Thyroid gland (tissue), 4 donors: ENCODE data around the gene ANXA6. TPM values are rescaled to one million over a fixed set of nuclear protein-coding genes. Genes with fewer than 3 reads are reported as not detected.

Source experiments
- DNase-seq, 2 donors: peaks; one replicate each; pipeline ENCODE4 v3.0.0-alpha.2; 2019
- H3K27ac ChIP-seq, 3 donors: fragments of 200-600 bp; sonication (generic); 1 replicate in 2 of 3; 2 replicates in 1 of 3; pipeline ENCODE4 v1.5.1; 2016 to 2019; ENCODE audit warnings: mild to moderate bottlenecking in 1 of 3, moderate library complexity in 1 of 3
- H3K27me3 ChIP-seq: fragments of 200-600 bp; sonication (generic); one replicate; pipeline ENCODE4 v1.5.1; 2019
- H3K36me3 ChIP-seq, 2 donors: fragments of 200-600 bp; sonication (generic); one replicate each; pipeline ENCODE4 v1.5.1; 2016 to 2019
- H3K4me1 ChIP-seq, 2 donors: fragments of 200-600 bp; sonication (generic); one replicate each; pipeline ENCODE4 v1.5.1; 2017 to 2019
- H3K4me3 ChIP-seq, 3 donors: fragments of 200-600 bp; sonication (generic); replicated peaks in 1 of 3; 1 replicate in 2 of 3; 2 replicates in 1 of 3; pipeline ENCODE4 v1.5.1; 2016; ENCODE audit warnings: mild to moderate bottlenecking in 1 of 3
- H3K9me3 ChIP-seq: fragments of 200-600 bp; sonication (generic); one replicate; pipeline ENCODE4 v1.5.1; 2017
- POLR2A ChIP-seq, 2 donors: fragments of 450-650 bp; IDR thresholded peaks; one replicate each; pipeline ENCODE4 v1.6.1; 2017; ENCODE audit warnings: antibody characterized with exemption in 2 of 2, mild to moderate bottlenecking in 2 of 2, moderate library complexity in 1 of 2
- WGBS, 2 donors: methylation state at CpG; one replicate each; pipeline ENCODE4 v1.1.5; 2017; 5-methylcytosine and 5-hydroxymethylcytosine counted together
- intact Hi-C: fragments of 100-400 bp; cut with DNase I; formaldehyde crosslinking; loops from one replicate; pipeline ENCODE4 v1.15.1; 2023
- total RNA-seq, 4 donors: library from RNA; depleted of rRNA; stranded (reverse); fragments of >200 nt; gene quantifications; one replicate each; pipeline ENCODE4 v1.2.3, GENCODE V29; 2016
- TF ChIP-seq, protein P1 (sequence below), 6 experiments: fragments of 200-600 bp in 3 of 6; fragments of 450-650 bp in 3 of 6; sonication (generic) in 3 of 6; IDR thresholded peaks; one replicate each; pipeline ENCODE4 v1.5.1; 2016 to 2019; ENCODE audit warnings: antibody characterized with exemption in 6 of 6, mild to moderate bottlenecking in 2 of 6, inconsistent platforms in 1 of 6, moderate library complexity in 1 of 6

Gene ANXA6
- total RNA-seq, 4 donors from 2014 or later: 122 to 283 (median 180) TPM

DNA sequence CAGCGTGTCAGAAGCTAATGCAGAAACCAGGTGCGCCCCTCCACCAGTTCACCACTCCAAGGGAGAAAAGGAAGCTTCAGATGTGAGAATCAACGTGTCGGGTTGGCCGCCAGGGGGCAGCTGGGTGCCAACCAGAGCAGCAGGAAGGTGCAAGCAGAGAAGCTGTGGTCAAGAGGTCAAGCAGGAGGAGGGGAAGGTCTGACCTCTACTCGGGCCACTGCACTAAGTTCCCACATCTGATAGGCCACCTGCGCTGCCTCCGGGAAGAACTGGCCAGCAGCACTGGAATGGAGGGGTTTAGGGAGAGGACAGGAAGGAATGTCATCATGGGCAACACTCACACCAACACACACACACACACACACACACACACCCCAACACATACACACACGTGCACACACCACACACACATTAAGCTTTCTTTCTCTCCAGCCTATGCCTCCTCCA lies 31.4 kb downstream of the ANXA6 start:
- peaks cover 3 to 21% of the 10 kb centered on the region in 2 donors for H3K4me1 ChIP-seq
- no peak overlapping the region for H3K27ac ChIP-seq
- WGBS, 2 donors: 20 to 29% methylated on average over 9 of the region's 9 CpGs
- intact Hi-C loops: loop anchor here (2.0 kb wide), 1 partner anchor 39 kb away; no protein-coding TSS in a partner anchor
- no peaks in the 10 kb centered on the region for H3K9me3 ChIP-seq
- no peaks in the 10 kb centered on the region for H3K27me3 ChIP-seq
- peak; percentile 69 for DNase-seq
- no peak for TF ChIP-seq POLR2A (IDR thresholded peaks at IDR 0.05)
- TF ChIP-seq, protein P1, sequence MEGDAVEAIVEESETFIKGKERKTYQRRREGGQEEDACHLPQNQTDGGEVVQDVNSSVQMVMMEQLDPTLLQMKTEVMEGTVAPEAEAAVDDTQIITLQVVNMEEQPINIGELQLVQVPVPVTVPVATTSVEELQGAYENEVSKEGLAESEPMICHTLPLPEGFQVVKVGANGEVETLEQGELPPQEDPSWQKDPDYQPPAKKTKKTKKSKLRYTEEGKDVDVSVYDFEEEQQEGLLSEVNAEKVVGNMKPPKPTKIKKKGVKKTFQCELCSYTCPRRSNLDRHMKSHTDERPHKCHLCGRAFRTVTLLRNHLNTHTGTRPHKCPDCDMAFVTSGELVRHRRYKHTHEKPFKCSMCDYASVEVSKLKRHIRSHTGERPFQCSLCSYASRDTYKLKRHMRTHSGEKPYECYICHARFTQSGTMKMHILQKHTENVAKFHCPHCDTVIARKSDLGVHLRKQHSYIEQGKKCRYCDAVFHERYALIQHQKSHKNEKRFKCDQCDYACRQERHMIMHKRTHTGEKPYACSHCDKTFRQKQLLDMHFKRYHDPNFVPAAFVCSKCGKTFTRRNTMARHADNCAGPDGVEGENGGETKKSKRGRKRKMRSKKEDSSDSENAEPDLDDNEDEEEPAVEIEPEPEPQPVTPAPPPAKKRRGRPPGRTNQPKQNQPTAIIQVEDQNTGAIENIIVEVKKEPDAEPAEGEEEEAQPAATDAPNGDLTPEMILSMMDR (IDR thresholded peaks at IDR 0.05): peak; percentile 54 to 73 (median 70)
- H3K4me3 ChIP-seq: no peak overlapping the region
- peaks cover 53 to 54% of the 10 kb centered on the region in 2 donors for H3K36me3 ChIP-seq

DNA sequence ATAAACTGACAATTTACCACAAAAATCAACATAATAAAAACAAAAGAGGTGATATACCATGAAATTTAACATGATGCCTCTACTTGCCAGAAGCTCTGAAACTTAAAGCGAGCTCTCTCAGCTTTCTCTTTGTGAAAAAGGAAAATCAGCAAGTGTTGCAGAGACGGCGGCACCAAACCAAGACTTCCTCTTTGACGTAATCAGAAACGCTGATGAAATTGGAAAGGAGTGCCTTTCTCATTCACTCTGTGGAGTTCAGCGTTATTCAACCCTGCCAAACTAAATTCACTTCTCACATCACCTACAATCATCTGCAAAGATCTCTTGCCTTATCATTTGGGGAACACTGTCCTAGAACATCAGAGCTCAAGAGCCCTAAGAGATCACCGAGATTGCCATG lies 32.2 kb downstream of the ANXA6 start:
- TF ChIP-seq, protein P1 (IDR thresholded peaks at IDR 0.05): no peak
- TF ChIP-seq POLR2A (IDR thresholded peaks at IDR 0.05): no peak
- no peaks in the 10 kb centered on the region for H3K27me3 ChIP-seq
- intact Hi-C loops: no loop called here
- H3K9me3 ChIP-seq: no peaks in the 10 kb centered on the region
- H3K4me1 ChIP-seq: peaks cover 3 to 24% of the 10 kb centered on the region in 2 donors
- peaks cover 48 to 51% of the 10 kb centered on the region in 2 donors for H3K36me3 ChIP-seq
- no peak overlapping the region for H3K27ac ChIP-seq
- DNase-seq: no peak
- H3K4me3 ChIP-seq: no peak overlapping the region
- WGBS, 2 donors: 74 to 82% methylated on average over 7 of the region's 7 CpGs

DNA sequence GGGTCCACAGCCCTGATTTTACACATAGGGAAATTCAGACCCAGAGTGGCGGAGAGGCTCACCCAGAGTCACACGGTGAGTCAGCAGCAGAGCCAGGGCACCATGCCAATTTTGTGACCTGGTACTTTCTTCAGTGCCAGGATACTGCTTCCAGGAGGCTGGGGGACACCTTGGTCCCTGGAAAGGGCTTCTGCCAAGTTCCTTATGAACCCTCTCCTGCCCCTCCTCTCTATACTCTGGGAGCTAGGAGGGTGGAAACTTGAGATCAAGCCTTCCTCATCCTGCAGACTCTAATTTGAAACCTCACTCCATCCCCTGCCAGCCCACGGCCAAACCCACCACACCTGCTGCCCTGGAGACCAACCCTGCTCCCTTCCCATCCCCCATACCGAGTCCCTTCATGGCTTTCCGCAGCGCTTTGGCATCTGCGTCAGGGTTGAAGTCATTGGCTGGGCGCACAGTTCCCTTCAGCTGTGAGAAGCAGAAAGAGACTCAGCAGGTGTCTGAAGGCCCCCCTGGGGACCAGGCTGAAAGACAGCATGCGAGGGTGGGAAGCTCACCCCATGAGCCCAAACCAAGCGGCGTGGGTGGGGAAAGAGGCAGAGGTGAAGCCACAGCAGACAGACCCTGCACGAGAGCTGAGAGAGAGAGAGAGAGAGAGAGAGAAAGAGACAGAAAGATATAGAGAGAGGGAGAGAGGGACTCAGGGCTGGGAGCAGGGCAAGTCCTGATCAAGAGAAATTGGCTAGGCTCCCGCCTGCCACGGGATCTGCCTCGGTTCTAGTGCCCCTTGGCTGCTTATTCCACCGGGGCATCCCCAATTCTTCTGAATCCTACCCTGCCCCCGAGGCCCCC lies 33.5 kb downstream of the ANXA6 start:
- peaks cover 7 to 33% of the 10 kb centered on the region in 2 donors for H3K4me1 ChIP-seq
- intact Hi-C loops: loop anchor here (2.0 kb wide), 1 partner anchor 125 kb away; no protein-coding TSS in a partner anchor
- DNase-seq: peak; percentile 87 to 91
- TF ChIP-seq, protein P1 (IDR thresholded peaks at IDR 0.05): no peak
- TF ChIP-seq POLR2A (IDR thresholded peaks at IDR 0.05): no peak
- H3K27me3 ChIP-seq: no peaks in the 10 kb centered on the region
- no peak overlapping the region for H3K4me3 ChIP-seq
- 66 to 69% methylated on average over 15 to 17 of the region's 17 CpGs for WGBS, 2 donors
- peak overlapping the region; percentile 41 to 74 (median 73) for H3K27ac ChIP-seq
- H3K9me3 ChIP-seq: no peaks in the 10 kb centered on the region
- peaks cover 36 to 48% of the 10 kb centered on the region in 2 donors for H3K36me3 ChIP-seq

DNA sequence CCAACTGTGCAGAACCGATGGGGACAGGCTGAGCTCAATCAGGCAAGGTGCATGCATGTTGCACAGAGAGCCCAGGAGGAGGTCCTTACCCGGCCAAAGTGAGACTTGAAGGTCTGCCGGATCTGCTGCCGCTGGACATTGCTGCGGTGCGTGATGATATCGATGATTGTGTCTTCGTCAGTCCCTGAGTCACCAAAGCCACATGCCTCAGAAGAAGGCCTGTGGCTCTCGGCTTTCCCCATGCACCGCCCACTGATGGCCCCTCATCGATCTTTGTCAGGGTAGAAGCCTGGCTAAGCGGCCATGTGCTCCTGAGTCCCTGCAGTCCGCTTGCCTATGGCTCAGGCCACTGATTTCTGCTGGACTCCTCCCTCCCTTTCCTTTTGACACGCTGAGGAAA lies 34.8 kb downstream of the ANXA6 start:
- H3K27me3 ChIP-seq: no peaks in the 10 kb centered on the region
- H3K36me3 ChIP-seq: peaks cover 26 to 36% of the 10 kb centered on the region in 2 donors
- H3K27ac ChIP-seq: peak overlapping the region in 2 of 3 donors; percentile 41 to 74
- 95 to 99% methylated on average over 12 to 14 of the region's 14 CpGs for WGBS, 2 donors
- no peak for DNase-seq
- H3K4me1 ChIP-seq: peaks cover 7 to 35% of the 10 kb centered on the region in 2 donors
- TF ChIP-seq, protein P1 (IDR thresholded peaks at IDR 0.05): no peak
- TF ChIP-seq POLR2A (IDR thresholded peaks at IDR 0.05): no peak
- H3K9me3 ChIP-seq: no peaks in the 10 kb centered on the region
- H3K4me3 ChIP-seq: no peak overlapping the region
- intact Hi-C loops: loop anchor here (2.0 kb wide), 1 partner anchor 124 kb away; no protein-coding TSS in a partner anchor

DNA sequence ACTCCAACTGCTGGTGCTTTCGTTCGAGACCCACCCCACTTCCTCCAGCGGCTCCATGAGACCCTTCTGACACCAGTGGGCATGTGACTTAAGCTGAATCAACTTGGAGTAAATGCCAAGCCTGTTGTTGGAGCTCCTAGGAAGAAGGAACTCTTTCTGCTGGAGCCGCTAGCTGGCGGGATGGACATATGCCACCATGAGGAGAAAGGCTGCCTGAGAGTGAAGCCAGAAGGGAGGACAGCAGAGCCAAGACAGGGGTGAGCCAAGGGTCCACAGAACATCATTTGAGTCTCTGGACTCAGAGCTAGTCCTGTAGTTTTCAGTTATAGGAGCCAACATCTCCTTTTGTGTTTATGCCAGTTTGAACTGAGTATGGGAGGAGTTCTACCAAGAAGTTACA lies 35.9 kb downstream of the ANXA6 start:
- no peak for DNase-seq
- intact Hi-C loops: loop anchor here (2.0 kb wide), 1 partner anchor 123 kb away; no protein-coding TSS in a partner anchor
- H3K4me3 ChIP-seq: no peak overlapping the region
- TF ChIP-seq, protein P1 (IDR thresholded peaks at IDR 0.05): no peak
- TF ChIP-seq POLR2A (IDR thresholded peaks at IDR 0.05): no peak
- WGBS, 2 donors: 87 to 100% methylated on average over 2 to 5 of the region's 5 CpGs
- H3K4me1 ChIP-seq: peaks cover 7 to 35% of the 10 kb centered on the region in 2 donors
- no peaks in the 10 kb centered on the region for H3K9me3 ChIP-seq
- peaks cover 22 to 28% of the 10 kb centered on the region in 2 donors for H3K36me3 ChIP-seq
- peak overlapping the region in 2 of 3 donors; percentile 60 to 61 for H3K27ac ChIP-seq
- no peaks in the 10 kb centered on the region for H3K27me3 ChIP-seq
